Esophagus squamous epithelium (tissue), 5 donors: ENCODE data around the gene CADM2. TPM values are rescaled to one million over a fixed set of nuclear protein-coding genes. Genes with fewer than 3 reads are reported as not detected.

ENCODE experiments used
- DNase-seq: peaks from one replicate; lab custom pipeline; 2025; lab: John Stamatoyannopoulos, UW
- H3K27ac ChIP-seq, 4 donors: fragments of 200-600 bp; sonication (generic); one replicate each; pipeline ENCODE4 v1.5.1; 2016 to 2019; ENCODE audit warnings: mild to moderate bottlenecking in 1 of 4
- H3K27me3 ChIP-seq, 4 donors: fragments of 200-600 bp; sonication (generic); 1 replicate in 3 of 4; 2 replicates in 1 of 4; pipeline versions ENCODE4 v1.5.1 to v1.6.0; 2017 to 2021; ENCODE audit warnings: antibody characterized with exemption in 1 of 4
- H3K36me3 ChIP-seq, 3 donors: fragments of 200-600 bp; sonication (generic); one replicate each; pipeline ENCODE4 v1.5.1; 2016 to 2019
- H3K4me1 ChIP-seq, 3 donors: fragments of 200-600 bp; sonication (generic); one replicate each; pipeline ENCODE4 v1.5.1; 2017 to 2019
- H3K4me3 ChIP-seq, 4 donors: fragments of 200-600 bp; sonication (generic); 1 replicate in 3 of 4; 2 replicates in 1 of 4; pipeline ENCODE4 v1.5.1; 2016 to 2019; ENCODE audit warnings: mild to moderate bottlenecking in 2 of 4, moderate library complexity in 1 of 4
- H3K9me3 ChIP-seq, 3 donors: fragments of 200-600 bp; sonication (generic); one replicate each; pipeline ENCODE4 v1.5.1; 2016 to 2019
- POLR2A ChIP-seq, 4 donors: fragments of 450-650 bp; IDR thresholded peaks; one replicate each; pipeline ENCODE4 v1.6.1; 2017; ENCODE audit warnings: antibody characterized with exemption in 4 of 4, mild to moderate bottlenecking in 4 of 4, moderate library complexity in 3 of 4
- WGBS, 2 donors: methylation state at CpG; one replicate each; pipeline ENCODE4 v1.1.5; 2018; 5-methylcytosine and 5-hydroxymethylcytosine counted together
- intact Hi-C: fragments of 100-400 bp; cut with DNase I; formaldehyde crosslinking; loops from one replicate; pipeline ENCODE4 v1.15.0; 2022
- total RNA-seq, 4 donors: library from RNA; depleted of rRNA; stranded (reverse); fragments of >200 nt; gene quantifications; one replicate each; pipeline ENCODE4 v1.1.0, GENCODE V29; 2016
- TF ChIP-seq, protein P1 (sequence below), 6 experiments: fragments of 450-650 bp in 4 of 6; fragments of 200-600 bp in 2 of 6; sonication (generic) in 2 of 6; IDR thresholded peaks; one replicate each; pipeline ENCODE4 v1.5.1; 2016 to 2019; ENCODE audit warnings: antibody characterized with exemption in 6 of 6, mild to moderate bottlenecking in 4 of 6, moderate library complexity in 4 of 6
- donor health status: DM: yes; HTN: yes; CAD: no.

The CADM2 gene
- total RNA-seq, 4 donors from 2014 or later = 0.08 to 0.76 (median 0.34) TPM

DNA sequence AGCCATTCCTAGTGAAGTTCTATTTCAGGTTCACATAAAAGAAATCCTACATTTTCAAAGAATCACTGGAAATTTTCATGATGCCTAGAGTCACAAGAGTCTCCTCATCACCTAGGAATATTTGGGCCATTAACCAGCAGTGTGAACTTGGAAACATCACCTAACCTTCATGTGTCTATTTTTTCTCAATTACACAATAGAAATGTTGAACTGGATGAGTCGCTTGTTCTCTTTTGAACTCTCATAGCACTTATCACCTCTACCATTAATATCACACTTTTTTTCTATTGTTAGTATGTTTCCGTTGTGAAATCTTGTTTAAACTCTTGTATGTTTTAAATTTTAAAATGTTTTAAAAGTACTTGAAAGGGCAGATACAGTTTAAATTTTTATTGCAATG, 371.3 kb downstream of the CADM2 start:
- no peaks in the 10 kb centered on the region for H3K36me3 ChIP-seq
- no peak overlapping the region for H3K27ac ChIP-seq
- H3K4me3 ChIP-seq = no peak overlapping the region
- intact Hi-C loops = no loop called here
- no peaks in the 10 kb centered on the region for H3K4me1 ChIP-seq
- 64 to 81% methylated on average over 2 of the region's 2 CpGs for WGBS, 2 donors
- H3K27me3 ChIP-seq = no peaks in the 10 kb centered on the region
- DNase-seq = no peak
- TF ChIP-seq, protein P1, sequence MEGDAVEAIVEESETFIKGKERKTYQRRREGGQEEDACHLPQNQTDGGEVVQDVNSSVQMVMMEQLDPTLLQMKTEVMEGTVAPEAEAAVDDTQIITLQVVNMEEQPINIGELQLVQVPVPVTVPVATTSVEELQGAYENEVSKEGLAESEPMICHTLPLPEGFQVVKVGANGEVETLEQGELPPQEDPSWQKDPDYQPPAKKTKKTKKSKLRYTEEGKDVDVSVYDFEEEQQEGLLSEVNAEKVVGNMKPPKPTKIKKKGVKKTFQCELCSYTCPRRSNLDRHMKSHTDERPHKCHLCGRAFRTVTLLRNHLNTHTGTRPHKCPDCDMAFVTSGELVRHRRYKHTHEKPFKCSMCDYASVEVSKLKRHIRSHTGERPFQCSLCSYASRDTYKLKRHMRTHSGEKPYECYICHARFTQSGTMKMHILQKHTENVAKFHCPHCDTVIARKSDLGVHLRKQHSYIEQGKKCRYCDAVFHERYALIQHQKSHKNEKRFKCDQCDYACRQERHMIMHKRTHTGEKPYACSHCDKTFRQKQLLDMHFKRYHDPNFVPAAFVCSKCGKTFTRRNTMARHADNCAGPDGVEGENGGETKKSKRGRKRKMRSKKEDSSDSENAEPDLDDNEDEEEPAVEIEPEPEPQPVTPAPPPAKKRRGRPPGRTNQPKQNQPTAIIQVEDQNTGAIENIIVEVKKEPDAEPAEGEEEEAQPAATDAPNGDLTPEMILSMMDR (IDR thresholded peaks at IDR 0.05) = no peak
- no peak for TF ChIP-seq POLR2A (IDR thresholded peaks at IDR 0.05)
- no peaks in the 10 kb centered on the region for H3K9me3 ChIP-seq

DNA sequence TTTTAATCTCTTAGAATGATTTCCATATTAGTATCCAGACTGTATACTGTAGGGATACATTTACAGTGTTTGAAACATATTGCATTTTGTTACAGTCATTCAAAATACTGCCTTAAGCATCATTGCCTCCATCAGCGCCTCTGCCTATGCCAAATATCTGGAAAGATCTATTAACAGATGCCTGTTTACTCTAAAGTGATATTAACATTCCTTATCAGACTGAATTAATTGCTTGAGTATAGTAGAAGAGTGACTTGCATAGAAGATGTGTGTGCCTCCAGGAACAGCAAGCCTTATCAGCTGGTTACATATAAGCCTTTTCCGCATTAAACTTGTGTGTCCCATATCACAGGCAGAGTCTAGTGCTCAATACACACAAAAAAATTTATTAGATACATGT, 379.1 kb downstream of the CADM2 start:
- Histone ChIP-seq H3K27me3 (no peaks in the 10 kb centered on the region), H3K27ac (no peak overlapping the region), H3K4me1 (no peaks in the 10 kb centered on the region), H3K4me3 (no peak overlapping the region), H3K36me3 (no peaks in the 10 kb centered on the region), H3K9me3 (no peaks in the 10 kb centered on the region)
- TF ChIP-seq POLR2A (IDR thresholded peaks at IDR 0.05) = no peak
- TF ChIP-seq, protein P1 (IDR thresholded peaks at IDR 0.05) = no peak
- intact Hi-C loops = no loop called here
- no peak for DNase-seq
- 70 to 89% methylated on average over 2 of the region's 2 CpGs for WGBS, 2 donors

DNA sequence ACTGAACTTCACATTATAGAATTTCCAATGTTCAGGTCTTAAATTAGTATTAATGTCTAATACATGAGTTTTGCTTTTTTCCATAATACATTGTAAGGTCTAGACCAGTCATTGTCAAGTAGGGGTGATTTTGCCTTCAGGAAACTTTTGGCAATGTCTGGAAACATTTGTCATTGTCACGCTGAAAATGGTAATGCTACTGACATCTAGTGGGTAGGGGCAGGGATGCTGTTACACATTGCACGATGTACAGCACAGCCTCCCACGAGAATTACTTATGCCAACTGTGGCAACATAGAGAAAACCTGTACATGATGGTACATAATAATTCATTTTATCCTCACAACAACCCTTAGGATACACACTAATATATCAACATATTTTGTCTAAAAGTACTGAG, 384.1 kb downstream of the CADM2 start:
- WGBS, 2 donors = 12 to 34% methylated on average over 3 of the region's 3 CpGs
- H3K36me3 ChIP-seq = no peaks in the 10 kb centered on the region
- H3K4me1 ChIP-seq = no peaks in the 10 kb centered on the region
- DNase-seq = no peak
- no peaks in the 10 kb centered on the region for H3K9me3 ChIP-seq
- no peak for TF ChIP-seq POLR2A (IDR thresholded peaks at IDR 0.05)
- TF ChIP-seq, protein P1 (IDR thresholded peaks at IDR 0.05) = peak in 1 of 6 experiments; percentile 17
- no peak overlapping the region for H3K4me3 ChIP-seq
- no peak overlapping the region for H3K27ac ChIP-seq
- intact Hi-C loops = no loop called here
- H3K27me3 ChIP-seq = no peaks in the 10 kb centered on the region

DNA sequence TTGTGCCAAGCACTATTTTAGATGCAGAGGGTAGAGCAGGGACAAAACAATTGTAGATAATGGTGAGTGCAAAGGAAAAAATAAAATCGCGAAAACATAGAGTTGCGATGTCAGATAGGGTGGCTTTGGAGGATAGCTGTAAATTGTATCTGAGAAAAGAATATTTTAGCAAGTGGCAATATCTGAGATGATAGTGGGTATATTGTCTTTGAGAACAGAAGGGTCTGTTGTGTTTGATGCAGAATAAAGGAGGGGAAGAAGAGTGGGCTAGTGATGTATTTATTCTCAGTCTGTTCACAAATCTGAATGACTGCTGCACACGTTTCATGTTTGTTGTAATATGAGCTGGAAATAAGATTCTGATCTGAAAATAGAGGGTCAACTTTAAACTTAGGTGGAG, 396.8 kb downstream of the CADM2 start:
- no peak for TF ChIP-seq POLR2A (IDR thresholded peaks at IDR 0.05)
- intact Hi-C loops = no loop called here
- no peaks in the 10 kb centered on the region for H3K9me3 ChIP-seq
- WGBS, 2 donors = 77 to 82% methylated on average over 4 of the region's 4 CpGs
- H3K4me1 ChIP-seq = no peaks in the 10 kb centered on the region
- no peak overlapping the region for H3K4me3 ChIP-seq
- H3K27ac ChIP-seq = no peak overlapping the region
- no peaks in the 10 kb centered on the region for H3K27me3 ChIP-seq
- no peak for DNase-seq
- H3K36me3 ChIP-seq = no peaks in the 10 kb centered on the region

DNA sequence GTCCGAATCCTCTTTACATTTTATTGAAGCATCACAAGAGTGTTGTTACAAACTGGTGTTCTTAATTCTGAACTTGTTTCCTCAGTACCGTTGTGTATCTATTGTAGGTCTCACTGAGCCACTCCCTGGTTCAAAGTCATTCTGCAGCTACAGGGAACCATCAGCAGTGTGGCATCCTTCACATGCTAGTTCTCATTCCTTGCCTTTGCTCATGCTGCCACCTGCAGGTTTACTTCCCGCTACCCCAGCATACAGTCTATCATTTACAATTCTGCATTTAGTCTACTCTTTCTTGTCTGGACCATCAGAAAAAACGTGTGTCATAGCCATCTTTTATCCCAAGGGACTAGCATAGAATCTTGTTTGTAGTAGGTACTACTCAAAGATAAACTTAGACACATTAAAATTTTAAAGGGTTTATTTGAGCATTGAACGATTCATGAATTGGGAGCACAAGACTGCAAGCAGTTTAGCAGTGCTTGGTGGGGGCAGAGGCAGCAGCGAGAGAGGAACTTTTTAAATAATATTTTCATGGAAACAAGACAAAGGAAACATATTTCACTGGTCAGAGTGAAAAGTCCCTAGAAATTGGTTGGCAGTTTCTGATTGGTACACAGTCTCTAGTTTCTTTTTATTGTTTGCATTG, 402.1 kb downstream of the CADM2 start:
- no peaks in the 10 kb centered on the region for H3K36me3 ChIP-seq
- TF ChIP-seq, protein P1 (IDR thresholded peaks at IDR 0.05) = peak in 4 of 6 experiments; percentile 38 to 56 (median 43)
- no peak for TF ChIP-seq POLR2A (IDR thresholded peaks at IDR 0.05)
- intact Hi-C loops = no loop called here
- no peaks in the 10 kb centered on the region for H3K27me3 ChIP-seq
- no peak for DNase-seq
- H3K27ac ChIP-seq = no peak overlapping the region
- 29 to 46% methylated on average over 6 of the region's 6 CpGs for WGBS, 2 donors
- no peaks in the 10 kb centered on the region for H3K9me3 ChIP-seq
- H3K4me3 ChIP-seq = no peak overlapping the region
- H3K4me1 ChIP-seq = no peaks in the 10 kb centered on the region
